SK-N-SH treated with all-trans-retinoic acid at 6 μM for 48 hours (cell line): ENCODE results near the gene FER1L5.

Experiments
- ATAC-seq: fragments of 200-7000 bp; cut with Tn5 transposase; 3 replicates; pipeline ENCODE4 v1.9.1; 2020; ENCODE audit warnings: mild to moderate bottlenecking, moderate library complexity
- ARNTL ChIP-seq: fragments of 450-650 bp; formaldehyde crosslinking; IDR thresholded peaks from 2 replicates; pipeline ENCODE4 v1.5.0; 2020; ENCODE audit warnings: low read depth, mild to moderate bottlenecking, moderate library complexity, borderline replicate concordance
- CSDC2 ChIP-seq: fragments of 250-450 bp; sonication (Bioruptor Pico); IDR thresholded peaks from 2 replicates; pipeline ENCODE4 v1.5.0; 2020; ENCODE audit warnings: mild to moderate bottlenecking, moderate library complexity
- ESRRG ChIP-seq: fragments of 250-450 bp; sonication (Bioruptor Pico); IDR thresholded peaks from 2 replicates; pipeline ENCODE4 v1.6.1; 2021; ENCODE audit warnings: mild to moderate bottlenecking
- GLIS3 ChIP-seq: fragments of 250-450 bp; sonication (Bioruptor Pico); IDR thresholded peaks from 2 replicates; pipeline ENCODE4 v1.5.0; 2020; ENCODE audit warnings: mild to moderate bottlenecking, moderate library complexity
- ISL1 ChIP-seq: fragments of 250-450 bp; sonication (Bioruptor Pico); IDR thresholded peaks from 2 replicates; pipeline ENCODE4 v2.1.2; 2022; ENCODE audit warnings: mild to moderate bottlenecking, moderate library complexity
- OSR1 ChIP-seq: fragments of 250-450 bp; sonication (Bioruptor Pico); IDR thresholded peaks from 2 replicates; pipeline ENCODE4 v1.8.0; 2022; ENCODE audit warnings: moderate library complexity, mild to moderate bottlenecking, inconsistent platforms
- PATZ1 ChIP-seq: fragments of 250-450 bp; sonication (Bioruptor Pico); IDR thresholded peaks from 2 replicates; pipeline ENCODE4 v1.8.0; 2020; ENCODE audit warnings: mild to moderate bottlenecking, moderate library complexity, borderline replicate concordance
- PPARA ChIP-seq: fragments of 250-450 bp; sonication (Bioruptor Pico); IDR thresholded peaks from 2 replicates; pipeline ENCODE4 v1.5.0; 2020; ENCODE audit warnings: mild to moderate bottlenecking, borderline replicate concordance
- RARB ChIP-seq: fragments of 250-450 bp; sonication (Bioruptor Pico); IDR thresholded peaks from 2 replicates; pipeline ENCODE4 v1.8.0; 2021; ENCODE audit warnings: mild to moderate bottlenecking, moderate library complexity
- SNAI2 ChIP-seq: fragments of 250-450 bp; sonication (Bioruptor Pico); IDR thresholded peaks from 2 replicates; pipeline ENCODE4 v1.5.0; 2020; ENCODE audit warnings: mild to moderate bottlenecking, moderate library complexity
- TCF4 ChIP-seq: fragments of 250-450 bp; sonication (Bioruptor Pico); IDR thresholded peaks from 2 replicates; pipeline ENCODE4 v1.8.0; 2021; ENCODE audit warnings: mild to moderate bottlenecking, moderate library complexity, borderline replicate concordance
- TOX ChIP-seq: fragments of 250-450 bp; sonication (Bioruptor Pico); IDR thresholded peaks from 2 replicates; pipeline ENCODE4 v1.8.0; 2021; ENCODE audit warnings: mild to moderate bottlenecking, moderate library complexity, borderline replicate concordance
- ZC3H10 ChIP-seq: fragments of 250-450 bp; sonication (Bioruptor Pico); IDR thresholded peaks from 2 replicates; pipeline ENCODE4 v1.5.1; 2021; ENCODE audit warnings: mild to moderate bottlenecking, moderate library complexity
- ZFP30 ChIP-seq: fragments of 450-650 bp; formaldehyde crosslinking; IDR thresholded peaks from 2 replicates; pipeline ENCODE4 v1.5.0; 2022; ENCODE audit warnings: mild to moderate bottlenecking, moderate library complexity
- ZNF565 ChIP-seq: fragments of 450-650 bp; formaldehyde crosslinking; conservative IDR thresholded peaks from 2 replicates; pipeline ENCODE4 v1.5.0; 2020; ENCODE audit warnings: low read depth, mild to moderate bottlenecking, moderate library complexity
- ZNF70 ChIP-seq: fragments of 450-650 bp; formaldehyde crosslinking; IDR thresholded peaks from 2 replicates; pipeline ENCODE4 v1.5.0; 2020; ENCODE audit warnings: mild to moderate bottlenecking, moderate library complexity
- ZNF8 ChIP-seq: fragments of 450-650 bp; formaldehyde crosslinking; IDR thresholded peaks from 2 replicates; pipeline ENCODE4 v1.5.0; 2020; ENCODE audit warnings: mild to moderate bottlenecking, moderate library complexity
- TF ChIP-seq, protein P1 (sequence below): fragments of 250-450 bp; sonication (Bioruptor Pico); IDR thresholded peaks from 2 replicates; pipeline ENCODE4 v1.8.0; 2021; ENCODE audit warnings: low read depth, mild to moderate bottlenecking, moderate library complexity, borderline replicate concordance
- TF ChIP-seq, protein P2 (sequence below): fragments of 250-450 bp; sonication (Bioruptor Pico); IDR thresholded peaks from 2 replicates; pipeline ENCODE4 v1.5.0; 2020; ENCODE audit warnings: mild to moderate bottlenecking, moderate library complexity

FER1L5 gene

DNA sequence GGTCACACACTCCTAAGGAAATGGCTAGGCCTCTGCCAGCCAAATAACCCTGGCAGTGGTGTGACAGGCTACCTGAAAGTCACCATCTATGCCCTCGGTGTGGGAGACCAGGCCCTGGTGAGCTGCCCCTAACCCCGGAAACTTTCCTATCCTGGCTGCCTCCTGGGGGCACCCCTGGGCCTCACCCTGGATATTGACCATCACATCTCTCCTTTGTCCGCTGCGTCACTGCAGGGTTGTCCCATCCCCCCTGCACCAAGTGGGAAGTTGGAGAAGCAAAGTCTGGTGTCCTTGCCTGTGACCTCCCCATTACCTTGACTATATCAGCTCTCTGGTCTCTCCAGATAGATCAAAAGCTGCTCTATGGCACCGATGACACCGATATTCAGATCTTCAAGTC is 18.8 kb downstream of the FER1L5 start:
- no peak for ATAC-seq
- TF ChIP-seq SNAI2 (CRISPR knock-in tag) (no peak), OSR1 (no peak), TOX (CRISPR knock-in tag) (no peak), ESRRG (CRISPR knock-in tag) (no peak), TCF4 (CRISPR knock-in tag) (no peak), ZNF70 (CRISPR knock-in tag) (no peak), CSDC2 (CRISPR knock-in tag) (no peak), ZNF565 (CRISPR knock-in tag) (no peak), PATZ1 (CRISPR knock-in tag) (no peak), ZC3H10 (CRISPR knock-in tag) (no peak), ZNF8 (CRISPR knock-in tag) (no peak), ISL1 (CRISPR knock-in tag) (no peak), ARNTL (CRISPR knock-in tag) (no peak), RARB (CRISPR knock-in tag) (no peak)
- TF ChIP-seq, protein P1, sequence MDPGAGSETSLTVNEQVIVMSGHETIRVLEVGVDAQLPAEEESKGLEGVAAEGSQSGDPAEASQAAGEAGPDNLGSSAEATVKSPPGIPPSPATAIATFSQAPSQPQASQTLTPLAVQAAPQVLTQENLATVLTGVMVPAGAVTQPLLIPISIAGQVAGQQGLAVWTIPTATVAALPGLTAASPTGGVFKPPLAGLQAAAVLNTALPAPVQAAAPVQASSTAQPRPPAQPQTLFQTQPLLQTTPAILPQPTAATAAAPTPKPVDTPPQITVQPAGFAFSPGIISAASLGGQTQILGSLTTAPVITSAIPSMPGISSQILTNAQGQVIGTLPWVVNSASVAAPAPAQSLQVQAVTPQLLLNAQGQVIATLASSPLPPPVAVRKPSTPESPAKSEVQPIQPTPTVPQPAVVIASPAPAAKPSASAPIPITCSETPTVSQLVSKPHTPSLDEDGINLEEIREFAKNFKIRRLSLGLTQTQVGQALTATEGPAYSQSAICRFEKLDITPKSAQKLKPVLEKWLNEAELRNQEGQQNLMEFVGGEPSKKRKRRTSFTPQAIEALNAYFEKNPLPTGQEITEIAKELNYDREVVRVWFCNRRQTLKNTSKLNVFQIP (CRISPR knock-in tag) = no peak
- TF ChIP-seq, protein P2, sequence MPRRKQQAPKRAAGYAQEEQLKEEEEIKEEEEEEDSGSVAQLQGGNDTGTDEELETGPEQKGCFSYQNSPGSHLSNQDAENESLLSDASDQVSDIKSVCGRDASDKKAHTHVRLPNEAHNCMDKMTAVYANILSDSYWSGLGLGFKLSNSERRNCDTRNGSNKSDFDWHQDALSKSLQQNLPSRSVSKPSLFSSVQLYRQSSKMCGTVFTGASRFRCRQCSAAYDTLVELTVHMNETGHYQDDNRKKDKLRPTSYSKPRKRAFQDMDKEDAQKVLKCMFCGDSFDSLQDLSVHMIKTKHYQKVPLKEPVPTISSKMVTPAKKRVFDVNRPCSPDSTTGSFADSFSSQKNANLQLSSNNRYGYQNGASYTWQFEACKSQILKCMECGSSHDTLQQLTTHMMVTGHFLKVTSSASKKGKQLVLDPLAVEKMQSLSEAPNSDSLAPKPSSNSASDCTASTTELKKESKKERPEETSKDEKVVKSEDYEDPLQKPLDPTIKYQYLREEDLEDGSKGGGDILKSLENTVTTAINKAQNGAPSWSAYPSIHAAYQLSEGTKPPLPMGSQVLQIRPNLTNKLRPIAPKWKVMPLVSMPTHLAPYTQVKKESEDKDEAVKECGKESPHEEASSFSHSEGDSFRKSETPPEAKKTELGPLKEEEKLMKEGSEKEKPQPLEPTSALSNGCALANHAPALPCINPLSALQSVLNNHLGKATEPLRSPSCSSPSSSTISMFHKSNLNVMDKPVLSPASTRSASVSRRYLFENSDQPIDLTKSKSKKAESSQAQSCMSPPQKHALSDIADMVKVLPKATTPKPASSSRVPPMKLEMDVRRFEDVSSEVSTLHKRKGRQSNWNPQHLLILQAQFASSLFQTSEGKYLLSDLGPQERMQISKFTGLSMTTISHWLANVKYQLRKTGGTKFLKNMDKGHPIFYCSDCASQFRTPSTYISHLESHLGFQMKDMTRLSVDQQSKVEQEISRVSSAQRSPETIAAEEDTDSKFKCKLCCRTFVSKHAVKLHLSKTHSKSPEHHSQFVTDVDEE (CRISPR knock-in tag) = no peak
- TF ChIP-seq, all 23 proteins: peak for 0

- no peak for TF ChIP-seq PPARA
- no peak for TF ChIP-seq TOX (CRISPR knock-in tag)
- no peak for TF ChIP-seq ISL1 (CRISPR knock-in tag)
- no peak for TF ChIP-seq ZFP30 (CRISPR knock-in tag)
- TF ChIP-seq GLIS3 (CRISPR knock-in tag) = no peak
- TF ChIP-seq, protein P1 (CRISPR knock-in tag) = no peak
- TF ChIP-seq, protein P2 (CRISPR knock-in tag) = no peak
- no peak for TF ChIP-seq OSR1
- no peak for TF ChIP-seq ESRRG (CRISPR knock-in tag)
- TF ChIP-seq ZC3H10 (CRISPR knock-in tag) = no peak
- no peak for TF ChIP-seq ZNF565 (CRISPR knock-in tag)
- no peak for TF ChIP-seq ZNF70 (CRISPR knock-in tag)
- no peak for TF ChIP-seq ARNTL (CRISPR knock-in tag)
- no peak for TF ChIP-seq PATZ1 (CRISPR knock-in tag)
- no peak for TF ChIP-seq RARB (CRISPR knock-in tag)
- ATAC-seq = no peak
These were observed 19.8 kb downstream of the FER1L5 start for GRCh38 chr2:96662360-96662759.
